CD14-positive monocyte (primary cell): ENCODE measurements around the gene APOL1. TPM values are rescaled to one million over a fixed set of nuclear protein-coding genes. Genes with fewer than 3 reads are reported as not detected.

Experiments used
- DNase-seq, 3 donors: peaks; one replicate each; pipeline ENCODE4 v3.0.0-alpha.2; 2011 to 2022
- H2AFZ ChIP-seq: 2 replicates; pipeline ENCODE4 v1.6.0; 2012; ENCODE audit warnings: mild to moderate bottlenecking, low read depth, low read length, inconsistent platforms; ENCODE audit not compliant: insufficient read depth, poor library complexity, severe bottlenecking
- H3K27ac ChIP-seq, 2 donors: 1 replicate in 1 of 2; 2 replicates in 1 of 2; pipeline ENCODE4 v1.5.1; 2012 to 2013; ENCODE audit warnings: low read length in 2 of 2, control low read depth in 1 of 2, inconsistent platforms in 1 of 2, low read depth in 1 of 2, mild to moderate bottlenecking in 1 of 2
- H3K27me3 ChIP-seq, 2 donors: one replicate each; pipeline versions ENCODE4 v1.6.0 to v1.6.1; 2011 to 2013; ENCODE audit warnings: low read length in 2 of 2; ENCODE audit not compliant: control insufficient read depth in 2 of 2, insufficient read depth in 2 of 2
- H3K36me3 ChIP-seq, 2 donors: replicated peaks in 1 of 2; 1 replicate in 1 of 2; 2 replicates in 1 of 2; pipeline versions ENCODE4 v1.5.1 to v1.6.1; 2012 to 2013; ENCODE audit warnings: low read length in 2 of 2, control low read depth in 1 of 2, inconsistent platforms in 1 of 2, mild to moderate bottlenecking in 1 of 2; ENCODE audit not compliant: insufficient read depth in 2 of 2, control insufficient read depth in 1 of 2
- H3K4me1 ChIP-seq, 2 donors: 1 replicate in 1 of 2; 2 replicates in 1 of 2; pipeline versions ENCODE4 v1.5.1 to v1.6.1; 2012 to 2013; ENCODE audit warnings: low read length in 2 of 2, control low read depth in 1 of 2, inconsistent platforms in 1 of 2, mild to moderate bottlenecking in 1 of 2, moderate library complexity in 1 of 2; ENCODE audit not compliant: insufficient read depth in 2 of 2, control insufficient read depth in 1 of 2
- H3K4me2 ChIP-seq: replicated peaks from 2 replicates; pipeline ENCODE3; 2012; ENCODE audit warnings: low read length, moderate library complexity, mild to moderate bottlenecking; ENCODE audit not compliant: poor library complexity, severe bottlenecking; ENCODE audit errors: extremely low read depth
- H3K4me3 ChIP-seq, 3 experiments: fragments of 200-600 bp in 1 of 3; sonication (generic) in 1 of 3; replicated peaks in 1 of 3; 1 replicate in 2 of 3; 2 replicates in 1 of 3; pipeline ENCODE4 v1.5.1; 2011 to 2013; ENCODE audit warnings: low read length in 3 of 3, mild to moderate bottlenecking in 3 of 3, control low read depth in 2 of 3, low read depth in 2 of 3, inconsistent platforms in 1 of 3, moderate library complexity in 1 of 3
- H3K79me2 ChIP-seq: 2 replicates; pipeline ENCODE4 v1.6.0; 2012; ENCODE audit warnings: mild to moderate bottlenecking, control low read depth, inconsistent platforms, low read length, moderate library complexity; ENCODE audit not compliant: insufficient read depth
- H3K9ac ChIP-seq: 2 replicates; pipeline ENCODE4 v1.6.0; 2017; ENCODE audit warnings: low read length, mild to moderate bottlenecking; ENCODE audit not compliant: insufficient read depth, poor library complexity, severe bottlenecking
- H3K9me3 ChIP-seq, 2 donors: replicated peaks in 1 of 2; 1 replicate in 1 of 2; 2 replicates in 1 of 2; pipeline versions ENCODE4 v1.5.1 to v1.6.1; 2012 to 2013; ENCODE audit warnings: low read length in 2 of 2, control low read depth in 1 of 2; ENCODE audit not compliant: control insufficient read depth in 1 of 2, insufficient read depth in 1 of 2
- H4K20me1 ChIP-seq: 2 replicates; pipeline ENCODE4 v1.6.0; 2012; ENCODE audit warnings: mild to moderate bottlenecking, low read length, control low read depth, moderate library complexity; ENCODE audit not compliant: insufficient read depth
- H3K27ac Mint-ChIP-seq, 7 donors: one replicate each; pipeline ENCODE4 v1.8.0; 2020; ENCODE audit warnings: mild to moderate bottlenecking in 7 of 7, mixed read lengths in 7 of 7, moderate library complexity in 6 of 7, inconsistent platforms in 2 of 7
- H3K27me3 Mint-ChIP-seq, 3 donors: one replicate each; pipeline ENCODE4 v1.8.0; 2021 to 2022; ENCODE audit warnings: low read depth in 3 of 3, mild to moderate bottlenecking in 3 of 3, mixed read lengths in 3 of 3, moderate library complexity in 3 of 3, inconsistent platforms in 1 of 3
- H3K36me3 Mint-ChIP-seq, 2 donors: one replicate each; pipeline ENCODE4 v1.8.0; 2020; ENCODE audit warnings: mixed read lengths in 2 of 2, inconsistent platforms in 1 of 2, mild to moderate bottlenecking in 1 of 2
- H3K4me1 Mint-ChIP-seq: one replicate; pipeline ENCODE4 v1.8.0; 2020; ENCODE audit warnings: mild to moderate bottlenecking, mixed read lengths
- H3K4me3 Mint-ChIP-seq, 2 donors: one replicate each; pipeline ENCODE4 v1.8.0; 2020; ENCODE audit warnings: mild to moderate bottlenecking in 2 of 2, mixed read lengths in 2 of 2, moderate library complexity in 1 of 2
- H3K9me3 Mint-ChIP-seq, 7 donors: one replicate each; pipeline ENCODE4 v1.8.0; 2020 to 2022; ENCODE audit warnings: mixed read lengths in 7 of 7, mild to moderate bottlenecking in 6 of 7, moderate library complexity in 6 of 7, inconsistent platforms in 2 of 7
- CTCF ChIP-seq: fragments of 200-600 bp; IDR thresholded peaks from one replicate; pipeline ENCODE4 v1.8.0; 2022; ENCODE audit warnings: antibody characterized with exemption, mild to moderate bottlenecking
- WGBS: methylation state at CpG from one replicate; pipeline ENCODE4 v1.1.5; 2013; ENCODE audit warnings: missing lambda C conversion rate; ENCODE audit not compliant: insufficient coverage; 5-methylcytosine and 5-hydroxymethylcytosine counted together
- intact Hi-C, 2 donors: fragments of 100-400 bp; cut with micrococcal nuclease; formaldehyde crosslinking; loops; one replicate each; pipeline versions ENCODE4 v1.15.0 to v1.15.1; 2023
- polyA plus RNA-seq, 3 donors: library from polyadenylated mRNA; depleted of rRNA in 1 of 3; unstranded in 2 of 3; stranded (reverse) in 1 of 3; fragments of 300-500 nt in 2 of 3; fragments of >200 nt in 1 of 3; fragmentation: Illumina TruSeq in 2 of 3; gene quantifications; 1 replicate in 2 of 3; 2 replicates in 1 of 3; pipeline ENCODE4 v1.2.3, GENCODE V29; 2012 to 2021

APOL1 gene
- polyA plus RNA-seq, 3 donors, result 3.4 to 7.5 (median 6.1) TPM

DNA sequence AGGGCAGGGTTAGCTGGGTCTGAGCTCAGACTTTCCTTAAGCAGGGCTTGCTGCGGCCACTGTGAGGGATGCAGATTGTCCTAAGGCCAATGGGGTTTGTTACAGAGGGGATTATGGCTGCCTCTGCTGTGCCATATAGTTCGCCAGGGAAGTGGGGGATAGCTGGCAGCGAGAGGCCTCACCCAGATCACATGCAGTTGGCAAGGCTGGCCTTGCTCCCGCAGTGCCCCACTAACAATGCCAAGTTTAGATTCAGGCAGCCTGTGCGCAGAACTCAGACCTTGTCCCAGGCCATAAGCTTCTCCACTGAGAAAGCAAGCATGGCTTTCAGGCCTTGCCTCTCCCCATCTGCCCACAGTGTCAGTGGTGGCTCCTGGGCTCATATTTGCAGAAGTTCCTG is 8.9 kb upstream of the APOL1 start:
- Histone ChIP-seq H3K9ac (no peak overlapping the region), H4K20me1 (no peaks in the 10 kb centered on the region), H3K4me1 (peaks cover 4 to 8% of the 10 kb centered on the region in 2 donors), H3K36me3 (no peaks in the 10 kb centered on the region), H3K27me3 (no peaks in the 10 kb centered on the region), H3K4me3 (no peak overlapping the region), H2AFZ (no peak overlapping the region), H3K79me2 (peaks cover 4% of the 10 kb centered on the region), H3K9me3 (no peaks in the 10 kb centered on the region), H3K4me2 (no peak overlapping the region), H3K27ac (no peak overlapping the region)
- no peak for TF ChIP-seq CTCF
- no peak overlapping the region for H3K4me3 Mint-ChIP-seq
- peaks cover 0 to 9% (median 5%) of the 10 kb centered on the region in 7 donors for H3K9me3 Mint-ChIP-seq
- 98% methylated on average over 4 of the region's 5 CpGs for WGBS
- no peak for DNase-seq
- peaks cover 6% of the 10 kb centered on the region for H3K4me1 Mint-ChIP-seq
- intact Hi-C loops, result no loop called here
- H3K27me3 Mint-ChIP-seq, result peaks cover 0 to 4% (median 0%) of the 10 kb centered on the region in 3 donors
- no peak overlapping the region for H3K27ac Mint-ChIP-seq
- no peaks in the 10 kb centered on the region for H3K36me3 Mint-ChIP-seq

DNA sequence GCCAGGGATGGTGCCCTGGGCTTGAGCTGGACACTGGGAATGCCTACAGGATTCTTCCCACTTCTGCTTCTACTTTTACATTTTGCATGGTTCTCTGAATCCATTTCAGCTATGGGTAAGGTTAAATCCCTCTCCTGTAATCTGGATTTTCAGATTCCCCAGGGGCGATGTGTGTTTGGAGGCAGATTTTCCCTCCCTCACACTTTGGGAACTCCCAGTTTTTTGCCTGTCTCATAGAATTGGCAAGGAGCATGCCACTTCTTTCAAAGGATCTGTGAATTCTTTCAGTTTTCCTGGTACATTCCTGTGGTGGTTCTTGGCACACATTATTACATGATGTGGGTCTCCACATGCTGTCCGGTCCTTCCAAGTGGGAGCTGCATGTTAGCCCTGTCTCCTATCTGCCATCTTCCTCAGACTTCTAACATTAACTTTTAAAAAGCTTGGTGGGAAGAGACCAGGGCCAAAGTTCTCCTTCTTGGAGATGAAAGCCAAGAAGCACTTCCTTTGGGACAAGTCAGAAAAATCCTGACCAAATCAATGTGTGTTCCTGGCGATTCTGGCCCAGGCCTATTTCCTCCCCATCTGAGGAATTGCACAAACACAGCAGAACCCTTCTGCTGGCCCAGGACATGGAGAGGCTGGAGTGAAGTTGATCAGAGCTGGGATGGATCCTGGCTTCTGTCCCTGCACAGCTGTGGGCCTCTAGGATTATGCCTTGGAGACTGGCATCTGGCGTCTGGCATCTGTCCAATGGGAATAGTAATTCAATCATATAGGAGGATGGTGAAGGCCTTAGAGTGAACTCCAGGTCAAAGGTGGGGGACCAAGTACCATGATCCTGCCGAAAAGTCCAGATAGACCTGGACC is 8.2 kb upstream of the APOL1 start:
- peaks cover 0 to 11% (median 5%) of the 10 kb centered on the region in 7 donors for H3K9me3 Mint-ChIP-seq
- Histone ChIP-seq H3K4me2 (no peak overlapping the region), H2AFZ (no peak overlapping the region), H3K27ac (no peak overlapping the region), H3K4me3 (no peak overlapping the region), H3K27me3 (no peaks in the 10 kb centered on the region), H3K79me2 (no peaks in the 10 kb centered on the region), H3K9me3 (no peaks in the 10 kb centered on the region), H3K9ac (no peak overlapping the region), H3K36me3 (no peaks in the 10 kb centered on the region), H3K4me1 (peaks cover under 1 to 2% of the 10 kb centered on the region in 2 donors), H4K20me1 (no peaks in the 10 kb centered on the region)
- no peak for TF ChIP-seq CTCF
- H3K27me3 Mint-ChIP-seq, result peaks cover 0 to 4% (median 0%) of the 10 kb centered on the region in 3 donors
- peaks cover 3% of the 10 kb centered on the region for H3K4me1 Mint-ChIP-seq
- H3K27ac Mint-ChIP-seq, result no peak overlapping the region
- no peak for DNase-seq
- 100% methylated on average over 4 of the region's 5 CpGs for WGBS
- H3K36me3 Mint-ChIP-seq, result no peaks in the 10 kb centered on the region
- H3K4me3 Mint-ChIP-seq, result no peak overlapping the region
- intact Hi-C loops, result no loop called here
